H1 (cell line): ENCODE measurements around the gene ATMIN. TPM values are rescaled to one million over a fixed set of nuclear protein-coding genes. Genes with fewer than 3 reads are reported as not detected.

Source experiments
- CBX5 ChIP-seq: fragments of 300-800, 300-1000 bp; sonication (generic); IDR thresholded peaks from 2 replicates; pipeline ENCODE4 v1.7.1; 2016; ENCODE audit warnings: antibody characterized with exemption, low read length, low read depth
- CHD7 ChIP-seq: fragments of 300-600 bp; sonication (generic); IDR thresholded peaks from 2 replicates; pipeline ENCODE4 v1.7.1; 2012; ENCODE audit warnings: low read length, moderate library complexity, mild to moderate bottlenecking, inconsistent platforms; ENCODE audit not compliant: insufficient replicate concordance
- POLR2AphosphoS5 ChIP-seq: IDR thresholded peaks from 2 replicates; pipeline ENCODE4 v1.6.1; 2011; ENCODE audit warnings: low read depth, low read length
- RFX5 ChIP-seq: IDR thresholded peaks from 2 replicates; pipeline ENCODE4 v1.6.1; 2011; ENCODE audit warnings: low read depth, low read length, improper control_type of control experiment, borderline replicate concordance
- TAF1 ChIP-seq: IDR thresholded peaks from 2 replicates; pipeline ENCODE4 v1.6.1; 2011; ENCODE audit warnings: mild to moderate bottlenecking, low read depth, low read length
- polyA plus RNA-seq, 7 experiments: library from polyadenylated mRNA; depleted of rRNA in 3 of 7; stranded (reverse) in 5 of 7; unstranded in 2 of 7; fragments of >200 nt in 5 of 7; fragments of 200-250 nt in 2 of 7; gene quantifications; 1 replicate in 5 of 7; 2 replicates in 1 of 7; 4 replicates in 1 of 7; pipeline versions ENCODE4 v1.2.1 to v1.2.3, GENCODE V29; 2011 to 2013; ENCODE audit warnings: missing spikeins in 2 of 7, mixed read lengths in 2 of 7
- total RNA-seq: library from RNA; stranded (reverse); fragmentation: NEBNext Ultra II Directional; extraction: Animal tissue kit (Norgen Biotek cat#: 25700); gene quantifications from 2 replicates; pipeline ENCODE4 v1.2.1, GENCODE V29; 2021

The ATMIN gene
- total and polyA plus RNA-seq, 2 of the 8 experiments (the other 6 are each of a cell fraction or from before 2014, with no cell fraction given) = 34.8 to 59.8 TPM

- TF ChIP-seq CHD7 (no peak), CBX5 (no peak), POLR2AphosphoS5 (no peak), RFX5 (no peak), TAF1 (no peak)
Measured at GRCh38 chr16:80996688-80997138, 38.9 kb upstream of the ATMIN start (continued).
